H9 (cell line): Measurements from ENCODE around the gene MSX2. TPM values are rescaled to one million over a fixed set of nuclear protein-coding genes. Genes with fewer than 3 reads are reported as not detected.
"Not testable (repeated sequence)": the region's sequence is repeated elsewhere in the genome, so short reads cannot be mapped to it uniquely, and the experiment has no call there.

Experiments
- DNase-seq: peaks from one replicate; pipeline ENCODE4 v3.0.0-alpha.2; 2017
- H2AFZ ChIP-seq: one replicate; pipeline ENCODE4 v1.6.1; 2013; ENCODE audit warnings: mild to moderate bottlenecking, low read length, control low read depth, moderate library complexity
- H2AK5ac ChIP-seq: 2 replicates; pipeline ENCODE4 v1.6.1; 2013; ENCODE audit warnings: low read length, control low read depth, mixed read lengths; ENCODE audit not compliant: insufficient read length
- H2BK120ac ChIP-seq: one replicate; pipeline ENCODE4 v1.6.1; 2013; ENCODE audit warnings: low read depth, mild to moderate bottlenecking, low read length, control low read depth, inconsistent platforms; ENCODE audit not compliant: poor library complexity, severe bottlenecking
- H2BK12ac ChIP-seq: 2 replicates; pipeline ENCODE4 v1.6.1; 2013; ENCODE audit warnings: low read length, control low read depth, mixed read lengths, low read depth; ENCODE audit not compliant: insufficient read length
- H2BK15ac ChIP-seq: 2 replicates; pipeline ENCODE4 v1.6.1; 2013; ENCODE audit warnings: low read depth, low read length, control low read depth
- H2BK20ac ChIP-seq: one replicate; pipeline ENCODE4 v1.6.1; 2013; ENCODE audit warnings: low read depth, mild to moderate bottlenecking, low read length, control low read depth, inconsistent platforms; ENCODE audit not compliant: poor library complexity, severe bottlenecking
- H2BK5ac ChIP-seq: 2 replicates; pipeline ENCODE4 v1.6.1; 2013; ENCODE audit warnings: low read length, control low read depth, mixed read lengths; ENCODE audit not compliant: insufficient read length
- H3K14ac ChIP-seq: 2 replicates; pipeline ENCODE4 v1.6.1; 2013; ENCODE audit warnings: low read length, control low read depth; ENCODE audit not compliant: insufficient read depth
- H3K18ac ChIP-seq: 2 replicates; pipeline ENCODE4 v1.6.1; 2013; ENCODE audit warnings: low read depth, mild to moderate bottlenecking, mixed read lengths, low read length, control low read depth; ENCODE audit not compliant: insufficient read length
- H3K23ac ChIP-seq: 2 replicates; pipeline ENCODE4 v1.6.1; 2013; ENCODE audit warnings: low read length, control low read depth, mixed read lengths, low read depth; ENCODE audit not compliant: insufficient read length
- H3K23me2 ChIP-seq: 2 replicates; pipeline ENCODE4 v1.6.1; 2013; ENCODE audit warnings: low read depth, mild to moderate bottlenecking, mixed read lengths, low read length, control low read depth; ENCODE audit not compliant: insufficient read length, poor library complexity, severe bottlenecking
- H3K27ac ChIP-seq: 2 replicates; pipeline ENCODE4 v1.5.1; 2013; ENCODE audit warnings: low read length, control low read depth, mixed read lengths, low read depth; ENCODE audit not compliant: insufficient read length
- H3K27me3 ChIP-seq: 2 replicates; pipeline ENCODE4 v1.6.1; 2013; ENCODE audit warnings: low read length, control low read depth, inconsistent platforms; ENCODE audit not compliant: insufficient read depth
- H3K4ac ChIP-seq: 2 replicates; pipeline ENCODE4 v1.6.1; 2013; ENCODE audit warnings: low read depth, mild to moderate bottlenecking, control low read depth, inconsistent platforms, low read length, moderate library complexity
- H3K4me1 ChIP-seq: 2 replicates; pipeline ENCODE4 v1.6.1; 2013; ENCODE audit warnings: low read length, control low read depth, inconsistent platforms; ENCODE audit not compliant: insufficient read depth
- H3K4me2 ChIP-seq: 2 replicates; pipeline ENCODE4 v1.6.1; 2013; ENCODE audit warnings: low read length, control low read depth, mixed read lengths; ENCODE audit not compliant: insufficient read length, insufficient read depth
- H3K56ac ChIP-seq: 2 replicates; pipeline ENCODE4 v1.6.1; 2013; ENCODE audit warnings: low read depth, mild to moderate bottlenecking, mixed read lengths, low read length, control low read depth; ENCODE audit not compliant: insufficient read length
- H3K79me1 ChIP-seq: 2 replicates; pipeline ENCODE4 v1.6.1; 2013; ENCODE audit warnings: low read depth, mild to moderate bottlenecking, moderate library complexity, low read length, control low read depth, inconsistent platforms; ENCODE audit not compliant: insufficient read depth, poor library complexity, severe bottlenecking
- H3K79me2 ChIP-seq: 2 replicates; pipeline ENCODE4 v1.6.1; 2013; ENCODE audit warnings: low read length, control low read depth, inconsistent platforms; ENCODE audit not compliant: insufficient read depth
- H3K9ac ChIP-seq: 2 replicates; pipeline ENCODE4 v1.6.1; 2013; ENCODE audit warnings: low read length, control low read depth, mixed read lengths; ENCODE audit not compliant: insufficient read length; ENCODE audit errors: extremely low read depth
- H3K9me3 ChIP-seq: one replicate; pipeline ENCODE4 v1.6.1; 2013; ENCODE audit warnings: low read depth, low read length, inconsistent platforms; ENCODE audit not compliant: control insufficient read depth
- H3T11ph ChIP-seq: one replicate; pipeline ENCODE4 v1.6.1; 2013; ENCODE audit warnings: mild to moderate bottlenecking, low read length, control low read depth, inconsistent platforms
- H4K20me1 ChIP-seq: one replicate; pipeline ENCODE4 v1.6.1; 2013; ENCODE audit not compliant: control insufficient read depth, insufficient read length, insufficient read depth
- H4K5ac ChIP-seq: 2 replicates; pipeline ENCODE4 v1.6.1; 2013; ENCODE audit warnings: low read depth, mild to moderate bottlenecking, mixed read lengths, low read length, control low read depth; ENCODE audit not compliant: insufficient read length
- H4K8ac ChIP-seq: replicated peaks from 2 replicates; pipeline ENCODE4 v1.6.1; 2013; ENCODE audit warnings: low read length, control low read depth, mixed read lengths, low read depth; ENCODE audit not compliant: insufficient read length
- H4K91ac ChIP-seq: 2 replicates; pipeline ENCODE4 v1.6.1; 2013; ENCODE audit warnings: low read depth, mild to moderate bottlenecking, moderate library complexity, mixed read lengths, low read length, control low read depth; ENCODE audit not compliant: insufficient read length
- H3K27ac Mint-ChIP-seq, 3 experiments: 2 replicates in 2 of 3; 3 replicates in 1 of 3; pipeline ENCODE4 v1.8.0; 2020 to 2021; ENCODE audit warnings: mixed read lengths in 3 of 3, mild to moderate bottlenecking in 1 of 3, moderate library complexity in 1 of 3
- H3K27me3 Mint-ChIP-seq: 2 replicates; pipeline ENCODE4 v1.8.0; 2021; ENCODE audit warnings: low read depth, mild to moderate bottlenecking, moderate library complexity, mixed read lengths
- H3K36me3 Mint-ChIP-seq, 3 experiments: 2 replicates in 2 of 3; 3 replicates in 1 of 3; pipeline ENCODE4 v1.8.0; 2020 to 2021; ENCODE audit warnings: low read depth in 3 of 3, mixed read lengths in 3 of 3; ENCODE audit not compliant: insufficient read depth in 1 of 3
- H3K4me1 Mint-ChIP-seq, 2 experiments: 2 replicates each; pipeline ENCODE4 v1.8.0; 2020; ENCODE audit warnings: mixed read lengths in 2 of 2
- H3K4me3 Mint-ChIP-seq, 2 experiments: 2 replicates in 1 of 2; 3 replicates in 1 of 2; pipeline ENCODE4 v1.8.0; 2020 to 2021; ENCODE audit warnings: mild to moderate bottlenecking in 2 of 2, mixed read lengths in 2 of 2, moderate library complexity in 1 of 2
- H3K9me3 Mint-ChIP-seq, 2 experiments: 2 replicates in 1 of 2; 3 replicates in 1 of 2; pipeline ENCODE4 v1.8.0; 2020; ENCODE audit warnings: mild to moderate bottlenecking in 2 of 2, mixed read lengths in 2 of 2, moderate library complexity in 1 of 2
- WGBS: extraction: QIAGEN DNeasy Blood & Tissue Kit; methylation state at CpG from one replicate; pipeline ENCODE4 v1.1.7; 2013; ENCODE audit warnings: missing lambda C conversion rate, low lambda C conversion rate, mixed read lengths; ENCODE audit not compliant: insufficient read length; ENCODE audit errors: extremely low coverage; 5-methylcytosine and 5-hydroxymethylcytosine counted together
- total RNA-seq: library from RNA; stranded (reverse); gene quantifications from 2 replicates; pipeline ENCODE4 v1.2.1, GENCODE V29; 2021
- TF ChIP-seq, protein P1 (sequence below): fragments of 200-600 bp; sonication (generic); conservative IDR thresholded peaks from 3 replicates; pipeline ENCODE4 v1.8.0; 2021; ENCODE audit warnings: antibody characterized with exemption, mild to moderate bottlenecking

Gene MSX2
- total RNA-seq, 1 experiment from 2014 or later, result 0.35 TPM

DNA sequence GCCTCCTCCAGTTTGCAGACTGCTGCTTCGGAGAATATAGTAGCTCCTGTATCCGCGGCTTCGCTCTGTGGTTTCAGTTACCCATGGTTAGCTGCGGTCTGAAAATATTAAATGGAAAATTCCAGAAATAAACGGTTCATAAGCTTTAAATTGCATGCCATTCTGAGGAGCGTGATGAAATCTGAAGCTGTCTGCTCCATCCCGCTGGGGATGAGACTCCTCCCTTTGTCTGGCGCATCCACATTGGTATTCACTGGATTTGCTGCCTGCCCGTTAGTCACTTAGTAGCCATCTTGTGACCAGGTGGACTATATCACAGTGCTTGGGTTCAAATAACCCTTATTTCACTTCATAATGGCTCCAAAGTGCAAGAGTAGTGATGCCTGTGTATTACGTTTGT, 36.3 kb downstream of the MSX2 start:
- Histone ChIP-seq H4K91ac (no peak overlapping the region), H3K56ac (no peak overlapping the region), H3K18ac (no peak overlapping the region), H3K23ac (no peak overlapping the region), H3K27me3 (no peaks in the 10 kb centered on the region), H4K5ac (no peak overlapping the region), H2AFZ (no peak overlapping the region), H3K9me3 (no peaks in the 10 kb centered on the region), H4K8ac (no peak overlapping the region), H2BK5ac (no peak overlapping the region), H4K20me1 (no peaks in the 10 kb centered on the region), H3K14ac (no peak overlapping the region), H3K79me1 (no peaks in the 10 kb centered on the region), H3K79me2 (no peaks in the 10 kb centered on the region), H2BK20ac (no peak overlapping the region), H3K23me2 (no peaks in the 10 kb centered on the region), H3K4me2 (no peak overlapping the region), H2BK120ac (no peak overlapping the region), H2BK15ac (no peak overlapping the region), H3K27ac (no peak overlapping the region), H3T11ph (no peak overlapping the region), H2BK12ac (no peak overlapping the region), H3K4me1 (no peaks in the 10 kb centered on the region), H2AK5ac (no peak overlapping the region), H3K9ac (no peak overlapping the region), H3K4ac (no peak overlapping the region)
- DNase-seq, result no peak
- H3K27me3 Mint-ChIP-seq, result peaks cover 14% of the 10 kb centered on the region
- no peaks in the 10 kb centered on the region for H3K4me1 Mint-ChIP-seq
- no peaks in the 10 kb centered on the region for H3K36me3 Mint-ChIP-seq
- WGBS, result no CpG with 5 or more reads among the region's 11 CpGs
- H3K4me3 Mint-ChIP-seq, result no peak overlapping the region
- TF ChIP-seq, protein P1, sequence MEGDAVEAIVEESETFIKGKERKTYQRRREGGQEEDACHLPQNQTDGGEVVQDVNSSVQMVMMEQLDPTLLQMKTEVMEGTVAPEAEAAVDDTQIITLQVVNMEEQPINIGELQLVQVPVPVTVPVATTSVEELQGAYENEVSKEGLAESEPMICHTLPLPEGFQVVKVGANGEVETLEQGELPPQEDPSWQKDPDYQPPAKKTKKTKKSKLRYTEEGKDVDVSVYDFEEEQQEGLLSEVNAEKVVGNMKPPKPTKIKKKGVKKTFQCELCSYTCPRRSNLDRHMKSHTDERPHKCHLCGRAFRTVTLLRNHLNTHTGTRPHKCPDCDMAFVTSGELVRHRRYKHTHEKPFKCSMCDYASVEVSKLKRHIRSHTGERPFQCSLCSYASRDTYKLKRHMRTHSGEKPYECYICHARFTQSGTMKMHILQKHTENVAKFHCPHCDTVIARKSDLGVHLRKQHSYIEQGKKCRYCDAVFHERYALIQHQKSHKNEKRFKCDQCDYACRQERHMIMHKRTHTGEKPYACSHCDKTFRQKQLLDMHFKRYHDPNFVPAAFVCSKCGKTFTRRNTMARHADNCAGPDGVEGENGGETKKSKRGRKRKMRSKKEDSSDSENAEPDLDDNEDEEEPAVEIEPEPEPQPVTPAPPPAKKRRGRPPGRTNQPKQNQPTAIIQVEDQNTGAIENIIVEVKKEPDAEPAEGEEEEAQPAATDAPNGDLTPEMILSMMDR, result no peak
- H3K9me3 Mint-ChIP-seq, result no peaks in the 10 kb centered on the region
- H3K27ac Mint-ChIP-seq, result no peak overlapping the region

DNA sequence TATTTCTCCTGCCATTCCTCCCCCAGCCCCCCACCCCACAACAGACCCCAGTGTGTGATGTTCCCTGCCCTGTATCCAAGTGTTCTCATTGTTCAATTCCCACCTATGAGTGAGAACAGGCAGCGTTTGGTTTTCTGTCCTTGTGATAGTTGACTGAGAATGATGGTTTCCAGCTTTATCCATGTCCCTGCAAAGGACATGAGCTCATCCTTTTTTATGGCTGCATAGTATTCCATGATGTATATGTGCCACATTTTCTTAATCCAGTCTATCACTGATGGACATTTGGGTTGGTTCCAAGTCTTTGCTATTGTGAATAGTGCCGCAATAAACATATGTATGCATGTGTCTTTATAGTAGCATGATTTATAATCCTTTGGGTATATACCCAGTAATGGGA, 37.0 kb downstream of the MSX2 start:
- H3K27me3 ChIP-seq, H2BK20ac ChIP-seq, H3K18ac ChIP-seq, H2BK5ac ChIP-seq, H3K23me2 ChIP-seq, H3K14ac ChIP-seq, DNase-seq, H2BK12ac ChIP-seq, H3K9me3 ChIP-seq, H3K9me3 Mint-ChIP-seq, H4K20me1 ChIP-seq, H3K4me1 Mint-ChIP-seq, H3K4me1 ChIP-seq, H3K4me2 ChIP-seq, H3K9ac ChIP-seq, H2AFZ ChIP-seq, H3K27ac Mint-ChIP-seq, H3K27ac ChIP-seq, H3K56ac ChIP-seq, H4K91ac ChIP-seq, H3K4me3 Mint-ChIP-seq, H2AK5ac ChIP-seq, H3K79me2 ChIP-seq, H3K36me3 Mint-ChIP-seq, H4K5ac ChIP-seq, H2BK15ac ChIP-seq, H3K79me1 ChIP-seq, H3K4ac ChIP-seq, H3K23ac ChIP-seq, H3T11ph ChIP-seq, H2BK120ac ChIP-seq, H4K8ac ChIP-seq: not testable (repeated sequence)
- H3K27me3 Mint-ChIP-seq, result peaks cover 11% of the 10 kb centered on the region
- no CpG with 5 or more reads among the region's 2 CpGs for WGBS
